ENCODE measurements around the gene OPRPN.

The OPRPN gene

GRCh38 chr4:70392057-70392776 lies 5.5 kb upstream of the OPRPN start:
- H3K4me3 ChIP-seq (ENCODE audit: low read depth in 1 of 2, low read length in 2 of 2): no peak overlapping the region
- H3K4me1 ChIP-seq (ENCODE audit: control insufficient read depth in 1 of 2, insufficient read depth in 2 of 2, low read length in 2 of 2): no peaks in the 10 kb centered on the region
- no peak overlapping the region for H3K27ac ChIP-seq (ENCODE audit: low read length)
- H3K36me3 ChIP-seq (ENCODE audit: control insufficient read depth in 1 of 2, insufficient read depth in 2 of 2, low read length in 2 of 2): no peaks in the 10 kb centered on the region
- H3K27me3 ChIP-seq (ENCODE audit: low read depth, low read length): no peaks in the 10 kb centered on the region
- no peaks in the 10 kb centered on the region for H3K9me3 ChIP-seq (ENCODE audit: control insufficient read depth in 1 of 2, low read length in 2 of 2)

GRCh38 chr4:70399319-70399718 lies 1.6 kb downstream of the OPRPN start:
- Histone ChIP-seq H3K4me3 (ENCODE audit: low read depth in 1 of 2, low read length in 2 of 2) (no peak overlapping the region), H3K4me1 (ENCODE audit: control insufficient read depth in 1 of 2, insufficient read depth in 2 of 2, low read length in 2 of 2) (no peaks in the 10 kb centered on the region), H3K36me3 (ENCODE audit: control insufficient read depth in 1 of 2, insufficient read depth in 2 of 2, low read length in 2 of 2) (no peaks in the 10 kb centered on the region), H3K9me3 (ENCODE audit: control insufficient read depth in 1 of 2, low read length in 2 of 2) (no peaks in the 10 kb centered on the region), H3K27ac (ENCODE audit: low read length) (no peak overlapping the region), H3K27me3 (ENCODE audit: low read depth, low read length) (no peaks in the 10 kb centered on the region)

DNA sequence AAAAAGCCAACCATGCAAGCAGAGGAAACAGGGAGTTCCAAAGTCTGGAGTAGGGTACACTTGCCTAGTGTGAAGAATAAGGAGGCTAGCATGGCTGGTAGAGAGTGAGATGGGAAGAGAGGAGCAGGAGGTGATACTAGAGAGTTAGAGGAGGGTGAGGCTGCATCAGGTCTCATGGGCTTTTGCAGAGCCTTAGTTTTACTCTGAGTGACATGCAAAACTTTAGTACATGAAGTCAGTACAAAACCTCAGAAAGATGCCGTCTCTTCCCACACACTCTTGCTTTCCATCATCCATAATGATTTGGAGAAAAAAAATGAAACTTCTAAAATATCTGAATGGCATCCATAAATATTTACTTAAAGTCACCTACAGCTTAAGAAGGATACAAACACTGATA lies 5.0 kb downstream of the OPRPN start:
- no peaks in the 10 kb centered on the region for H3K27me3 ChIP-seq (ENCODE audit: low read depth, low read length)
- H3K4me1 ChIP-seq (ENCODE audit: control insufficient read depth in 1 of 2, insufficient read depth in 2 of 2, low read length in 2 of 2): no peaks in the 10 kb centered on the region
- no peak overlapping the region for H3K27ac ChIP-seq (ENCODE audit: low read length)
- H3K4me3 ChIP-seq (ENCODE audit: low read depth in 1 of 2, low read length in 2 of 2): no peak overlapping the region
- no peaks in the 10 kb centered on the region for H3K36me3 ChIP-seq (ENCODE audit: control insufficient read depth in 1 of 2, insufficient read depth in 2 of 2, low read length in 2 of 2)
- no peaks in the 10 kb centered on the region for H3K9me3 ChIP-seq (ENCODE audit: control insufficient read depth in 1 of 2, low read length in 2 of 2)

GRCh38 chr4:70405765-70406164 lies 8.0 kb downstream of the OPRPN start:
- no peak overlapping the region for H3K4me3 ChIP-seq (ENCODE audit: low read depth in 1 of 2, low read length in 2 of 2)
- H3K27me3 ChIP-seq (ENCODE audit: low read depth, low read length): no peaks in the 10 kb centered on the region
- no peaks in the 10 kb centered on the region for H3K4me1 ChIP-seq (ENCODE audit: control insufficient read depth in 1 of 2, insufficient read depth in 2 of 2, low read length in 2 of 2)
- H3K9me3 ChIP-seq (ENCODE audit: control insufficient read depth in 1 of 2, low read length in 2 of 2): no peaks in the 10 kb centered on the region
- no peaks in the 10 kb centered on the region for H3K36me3 ChIP-seq (ENCODE audit: control insufficient read depth in 1 of 2, insufficient read depth in 2 of 2, low read length in 2 of 2)
- H3K27ac ChIP-seq (ENCODE audit: low read length): no peak overlapping the region

DNA sequence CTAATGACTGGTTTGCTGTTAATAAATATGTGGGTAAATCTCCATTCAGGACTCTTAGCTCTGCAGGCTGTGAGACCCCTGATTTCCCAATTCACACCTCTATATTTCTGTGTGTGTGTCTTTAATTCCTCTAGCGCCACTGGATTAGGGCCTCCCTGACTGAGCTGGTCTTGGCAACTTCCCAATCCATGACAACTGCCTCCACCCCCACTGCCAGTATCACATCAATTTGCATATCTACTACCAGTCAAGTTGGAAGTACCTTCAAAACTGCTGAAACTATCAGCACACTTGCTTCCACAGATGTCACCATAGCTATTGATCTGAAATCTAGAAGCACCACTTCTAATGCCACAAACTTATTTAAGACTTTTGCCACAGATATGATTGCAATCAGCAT lies 27.6 kb downstream of the OPRPN start:
- H3K27me3 ChIP-seq (ENCODE audit: low read depth, low read length): no peaks in the 10 kb centered on the region
- H3K36me3 ChIP-seq (ENCODE audit: control insufficient read depth in 1 of 2, insufficient read depth in 2 of 2, low read length in 2 of 2): no peaks in the 10 kb centered on the region
- H3K4me3 ChIP-seq (ENCODE audit: low read depth in 1 of 2, low read length in 2 of 2): no peak overlapping the region
- H3K4me1 ChIP-seq (ENCODE audit: control insufficient read depth in 1 of 2, insufficient read depth in 2 of 2, low read length in 2 of 2): no peaks in the 10 kb centered on the region
- H3K9me3 ChIP-seq (ENCODE audit: control insufficient read depth in 1 of 2, low read length in 2 of 2): peaks cover 0 to 3% of the 10 kb centered on the region in 2 donors
- H3K27ac ChIP-seq (ENCODE audit: low read length): no peak overlapping the region

GRCh38 chr4:70426789-70427188 lies 29.0 kb downstream of the OPRPN start:
- Histone ChIP-seq H3K4me3 (ENCODE audit: low read depth in 1 of 2, low read length in 2 of 2) (no peak overlapping the region), H3K27ac (ENCODE audit: low read length) (no peak overlapping the region), H3K27me3 (ENCODE audit: low read depth, low read length) (no peaks in the 10 kb centered on the region), H3K9me3 (ENCODE audit: control insufficient read depth in 1 of 2, low read length in 2 of 2) (peaks cover 0 to 3% of the 10 kb centered on the region in 2 donors), H3K36me3 (ENCODE audit: control insufficient read depth in 1 of 2, insufficient read depth in 2 of 2, low read length in 2 of 2) (no peaks in the 10 kb centered on the region), H3K4me1 (ENCODE audit: control insufficient read depth in 1 of 2, insufficient read depth in 2 of 2, low read length in 2 of 2) (no peaks in the 10 kb centered on the region)

DNA sequence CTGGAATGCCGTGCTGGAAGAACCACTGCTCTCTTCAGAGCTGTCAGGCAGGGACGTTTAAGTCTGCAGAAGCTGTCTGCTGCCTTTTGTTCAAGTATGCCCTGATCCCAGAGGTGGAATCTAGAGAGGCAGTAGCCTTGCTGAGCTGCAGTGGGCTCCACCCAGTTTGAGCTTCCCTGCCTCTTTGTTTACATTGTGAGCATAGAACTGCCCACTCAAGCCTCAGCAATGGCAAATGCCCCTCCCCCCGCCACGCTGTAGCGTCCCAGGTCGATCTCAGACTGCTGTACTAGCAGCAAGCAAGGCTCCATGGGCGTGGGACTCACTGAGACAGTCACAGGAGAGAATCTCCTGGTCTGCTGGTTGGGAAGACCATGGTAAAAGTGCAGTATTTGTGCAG lies 39.5 kb downstream of the OPRPN start:
- no peaks in the 10 kb centered on the region for H3K36me3 ChIP-seq (ENCODE audit: control insufficient read depth in 1 of 2, insufficient read depth in 2 of 2, low read length in 2 of 2)
- H3K4me3 ChIP-seq (ENCODE audit: low read depth in 1 of 2, low read length in 2 of 2): no peak overlapping the region
- no peaks in the 10 kb centered on the region for H3K27me3 ChIP-seq (ENCODE audit: low read depth, low read length)

GRCh38 chr4:70442474-70442873 lies 44.7 kb downstream of the OPRPN start:
- no peaks in the 10 kb centered on the region for H3K36me3 ChIP-seq (ENCODE audit: control insufficient read depth in 1 of 2, insufficient read depth in 2 of 2, low read length in 2 of 2)
- H3K27ac ChIP-seq (ENCODE audit: low read length): no peak overlapping the region
- H3K4me3 ChIP-seq (ENCODE audit: low read depth in 1 of 2, low read length in 2 of 2): no peak overlapping the region
- H3K4me1 ChIP-seq (ENCODE audit: control insufficient read depth in 1 of 2, insufficient read depth in 2 of 2, low read length in 2 of 2): no peaks in the 10 kb centered on the region
- H3K27me3 ChIP-seq (ENCODE audit: low read depth, low read length): no peaks in the 10 kb centered on the region
- H3K9me3 ChIP-seq (ENCODE audit: control insufficient read depth in 1 of 2, low read length in 2 of 2): no peaks in the 10 kb centered on the region

More for the DNA sequence above, 39.5 kb downstream of the OPRPN start:
- H3K4me1 ChIP-seq (ENCODE audit: control insufficient read depth in 1 of 2, insufficient read depth in 2 of 2, low read length in 2 of 2): no peaks in the 10 kb centered on the region
- no peaks in the 10 kb centered on the region for H3K9me3 ChIP-seq (ENCODE audit: control insufficient read depth in 1 of 2, low read length in 2 of 2)
- no peak overlapping the region for H3K27ac ChIP-seq (ENCODE audit: low read length)

- Histone ChIP-seq H3K27me3 (ENCODE audit: low read depth, low read length) (no peaks in the 10 kb centered on the region), H3K9me3 (ENCODE audit: control insufficient read depth in 1 of 2, low read length in 2 of 2) (no peaks in the 10 kb centered on the region), H3K4me1 (ENCODE audit: control insufficient read depth in 1 of 2, insufficient read depth in 2 of 2, low read length in 2 of 2) (no peaks in the 10 kb centered on the region), H3K27ac (ENCODE audit: low read length) (no peak overlapping the region), H3K4me3 (ENCODE audit: low read depth in 1 of 2, low read length in 2 of 2) (no peak overlapping the region), H3K36me3 (ENCODE audit: control insufficient read depth in 1 of 2, insufficient read depth in 2 of 2, low read length in 2 of 2) (no peaks in the 10 kb centered on the region)
Observed at GRCh38 chr4:70443329-70443728, 45.6 kb downstream of the OPRPN start.

DNA sequence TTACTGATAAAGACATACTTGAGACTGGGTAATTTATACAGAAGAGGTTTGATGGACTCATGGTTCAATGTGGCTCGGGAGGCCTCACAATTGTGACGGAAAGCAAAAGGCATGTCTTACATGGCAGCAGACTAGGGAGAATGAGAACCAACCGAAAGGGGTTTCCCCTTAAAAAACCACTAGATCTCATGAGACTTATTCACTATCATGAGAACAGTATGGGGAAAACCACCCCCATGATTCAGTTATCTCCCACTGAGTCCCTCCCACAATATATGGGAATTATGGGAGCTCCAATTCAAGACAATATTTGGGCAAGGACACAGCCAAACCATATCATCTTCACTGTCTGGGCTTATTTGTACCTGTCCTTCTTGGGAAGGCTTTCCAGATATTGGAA lies 51.5 kb downstream of the OPRPN start:
- Histone ChIP-seq H3K27ac (ENCODE audit: low read length) (no peak overlapping the region), H3K4me1 (ENCODE audit: control insufficient read depth in 1 of 2, insufficient read depth in 2 of 2, low read length in 2 of 2) (no peaks in the 10 kb centered on the region), H3K36me3 (ENCODE audit: control insufficient read depth in 1 of 2, insufficient read depth in 2 of 2, low read length in 2 of 2) (no peaks in the 10 kb centered on the region), H3K27me3 (ENCODE audit: low read depth, low read length) (no peaks in the 10 kb centered on the region), H3K9me3 (ENCODE audit: control insufficient read depth in 1 of 2, low read length in 2 of 2) (peaks cover 0 to 5% of the 10 kb centered on the region in 2 donors), H3K4me3 (ENCODE audit: low read depth in 1 of 2, low read length in 2 of 2) (no peak overlapping the region)

- H3K27ac ChIP-seq (ENCODE audit: low read length): no peak overlapping the region
- H3K9me3 ChIP-seq (ENCODE audit: control insufficient read depth in 1 of 2, low read length in 2 of 2): peaks cover 0 to 5% of the 10 kb centered on the region in 2 donors
- no peaks in the 10 kb centered on the region for H3K36me3 ChIP-seq (ENCODE audit: control insufficient read depth in 1 of 2, insufficient read depth in 2 of 2, low read length in 2 of 2)
- H3K4me3 ChIP-seq (ENCODE audit: low read depth in 1 of 2, low read length in 2 of 2): no peak overlapping the region
- H3K27me3 ChIP-seq (ENCODE audit: low read depth, low read length): no peaks in the 10 kb centered on the region
- H3K4me1 ChIP-seq (ENCODE audit: control insufficient read depth in 1 of 2, insufficient read depth in 2 of 2, low read length in 2 of 2): no peaks in the 10 kb centered on the region
Observed at GRCh38 chr4:70452946-70453345, 55.2 kb downstream of the OPRPN start.
